Lower leg skin (tissue), 4 donors: ENCODE measurements around the gene TGFB2. TPM values are rescaled to one million over a fixed set of nuclear protein-coding genes. Genes with fewer than 3 reads are reported as not detected.

Experiments used
- DNase-seq, 2 donors: peaks; one replicate each; pipeline ENCODE4 v3.0.0-alpha.2; 2019; ENCODE audit warnings: low spot score in 2 of 2
- H3K4me3 ChIP-seq: fragments of 200-600 bp; sonication (generic); 2 replicates; pipeline ENCODE4 v1.5.1; 2017; ENCODE audit warnings: mild to moderate bottlenecking, low read depth; ENCODE audit not compliant: poor library complexity, severe bottlenecking
- POLR2A ChIP-seq, 2 donors: fragments of 450-650 bp; IDR thresholded peaks; one replicate each; pipeline ENCODE4 v1.6.1; 2016 to 2017; ENCODE audit warnings: antibody characterized with exemption in 2 of 2, mild to moderate bottlenecking in 1 of 2, moderate library complexity in 1 of 2
- WGBS, 2 donors: methylation state at CpG; one replicate each; pipeline ENCODE4 v1.1.5; 2018; 5-methylcytosine and 5-hydroxymethylcytosine counted together
- intact Hi-C: fragments of 100-400 bp; cut with DNase I; formaldehyde crosslinking; loops from one replicate; pipeline ENCODE4 v1.15.0; 2023; ENCODE audit warnings: low total_unique reads
- total RNA-seq, 4 donors: library from RNA; depleted of rRNA; stranded (reverse); fragments of >200 nt; gene quantifications; one replicate each; pipeline ENCODE4 v1.1.0, GENCODE V29; 2016
- TF ChIP-seq, protein P1 (sequence below), 3 donors: fragments of 450-650 bp; IDR thresholded peaks; one replicate each; pipeline ENCODE4 v1.5.1; 2016; ENCODE audit warnings: antibody characterized with exemption in 3 of 3, mild to moderate bottlenecking in 3 of 3, moderate library complexity in 2 of 3

The TGFB2 gene
- total RNA-seq, 4 donors from 2014 or later = 0.55 to 2.9 (median 1.8) TPM

DNA sequence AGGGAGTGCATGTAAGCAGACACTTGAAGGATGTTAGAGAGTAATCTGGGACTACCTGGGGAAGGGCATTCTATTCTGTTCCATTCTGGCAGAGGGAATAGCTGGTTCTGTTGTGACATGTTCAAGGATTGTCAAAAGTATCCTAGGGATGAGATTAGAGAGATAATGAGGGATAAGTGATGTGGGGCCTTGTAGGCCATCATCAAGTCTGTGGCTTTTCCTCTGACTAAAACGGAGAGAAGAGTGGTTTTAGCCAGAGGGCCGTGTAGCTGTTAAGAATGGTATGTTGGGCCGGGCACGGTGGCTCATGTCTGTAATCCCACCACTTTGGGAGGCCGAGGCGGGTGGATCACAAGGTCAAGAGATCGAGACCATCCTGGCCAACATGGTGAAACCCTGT, 23.6 kb downstream of the TGFB2 start:
- TF ChIP-seq, protein P1, sequence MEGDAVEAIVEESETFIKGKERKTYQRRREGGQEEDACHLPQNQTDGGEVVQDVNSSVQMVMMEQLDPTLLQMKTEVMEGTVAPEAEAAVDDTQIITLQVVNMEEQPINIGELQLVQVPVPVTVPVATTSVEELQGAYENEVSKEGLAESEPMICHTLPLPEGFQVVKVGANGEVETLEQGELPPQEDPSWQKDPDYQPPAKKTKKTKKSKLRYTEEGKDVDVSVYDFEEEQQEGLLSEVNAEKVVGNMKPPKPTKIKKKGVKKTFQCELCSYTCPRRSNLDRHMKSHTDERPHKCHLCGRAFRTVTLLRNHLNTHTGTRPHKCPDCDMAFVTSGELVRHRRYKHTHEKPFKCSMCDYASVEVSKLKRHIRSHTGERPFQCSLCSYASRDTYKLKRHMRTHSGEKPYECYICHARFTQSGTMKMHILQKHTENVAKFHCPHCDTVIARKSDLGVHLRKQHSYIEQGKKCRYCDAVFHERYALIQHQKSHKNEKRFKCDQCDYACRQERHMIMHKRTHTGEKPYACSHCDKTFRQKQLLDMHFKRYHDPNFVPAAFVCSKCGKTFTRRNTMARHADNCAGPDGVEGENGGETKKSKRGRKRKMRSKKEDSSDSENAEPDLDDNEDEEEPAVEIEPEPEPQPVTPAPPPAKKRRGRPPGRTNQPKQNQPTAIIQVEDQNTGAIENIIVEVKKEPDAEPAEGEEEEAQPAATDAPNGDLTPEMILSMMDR (IDR thresholded peaks at IDR 0.05) = no peak
- TF ChIP-seq POLR2A (IDR thresholded peaks at IDR 0.05) = no peak
- 91 to 94% methylated on average over 7 of the region's 7 CpGs for WGBS, 2 donors
- DNase-seq = no peak
- H3K4me3 ChIP-seq = no peak overlapping the region
- intact Hi-C loops = no loop called here

DNA sequence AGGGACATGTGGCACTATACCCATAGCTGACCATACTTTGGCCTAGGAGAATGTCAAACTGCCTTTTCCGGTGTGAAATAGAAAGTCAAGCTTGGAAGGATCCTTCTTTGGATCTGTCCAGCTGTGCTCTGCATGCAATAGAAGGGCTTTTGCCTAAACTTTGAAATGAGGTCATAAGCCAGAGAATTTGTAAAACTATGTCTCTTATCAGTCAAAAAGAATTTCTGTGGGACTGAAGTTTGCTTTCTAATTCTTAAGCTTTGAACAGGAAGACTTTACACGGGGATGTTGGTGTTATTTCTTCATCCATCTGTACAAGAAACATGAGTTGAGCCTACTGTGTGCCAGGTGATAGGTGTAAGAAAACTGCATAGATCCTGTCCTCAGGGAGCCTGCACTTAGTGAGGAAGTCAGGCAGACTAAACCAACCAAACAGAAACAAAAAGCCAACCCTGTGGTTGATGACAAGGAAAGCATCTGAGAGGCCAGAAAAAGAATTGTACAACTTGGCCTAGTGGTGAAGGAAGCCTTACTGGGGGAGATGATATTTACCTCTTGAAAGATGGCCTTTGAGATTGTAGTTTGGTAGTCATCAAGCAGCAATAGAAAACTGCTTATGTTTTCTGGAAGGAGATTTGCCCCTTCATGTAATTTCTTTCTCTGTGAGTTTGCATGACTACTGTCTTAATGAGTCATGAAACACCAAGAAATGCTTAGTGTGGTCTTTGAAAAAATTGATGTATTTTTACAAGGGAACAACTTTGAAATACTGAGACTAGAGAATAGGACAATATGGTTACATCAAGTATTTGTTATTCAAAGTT, 24.8 kb downstream of the TGFB2 start:
- TF ChIP-seq, protein P1 (IDR thresholded peaks at IDR 0.05) = no peak
- TF ChIP-seq POLR2A (IDR thresholded peaks at IDR 0.05) = no peak
- 73 to 76% methylated on average over 2 of the region's 2 CpGs for WGBS, 2 donors
- no peak for DNase-seq
- no peak overlapping the region for H3K4me3 ChIP-seq
- intact Hi-C loops = no loop called here

DNA sequence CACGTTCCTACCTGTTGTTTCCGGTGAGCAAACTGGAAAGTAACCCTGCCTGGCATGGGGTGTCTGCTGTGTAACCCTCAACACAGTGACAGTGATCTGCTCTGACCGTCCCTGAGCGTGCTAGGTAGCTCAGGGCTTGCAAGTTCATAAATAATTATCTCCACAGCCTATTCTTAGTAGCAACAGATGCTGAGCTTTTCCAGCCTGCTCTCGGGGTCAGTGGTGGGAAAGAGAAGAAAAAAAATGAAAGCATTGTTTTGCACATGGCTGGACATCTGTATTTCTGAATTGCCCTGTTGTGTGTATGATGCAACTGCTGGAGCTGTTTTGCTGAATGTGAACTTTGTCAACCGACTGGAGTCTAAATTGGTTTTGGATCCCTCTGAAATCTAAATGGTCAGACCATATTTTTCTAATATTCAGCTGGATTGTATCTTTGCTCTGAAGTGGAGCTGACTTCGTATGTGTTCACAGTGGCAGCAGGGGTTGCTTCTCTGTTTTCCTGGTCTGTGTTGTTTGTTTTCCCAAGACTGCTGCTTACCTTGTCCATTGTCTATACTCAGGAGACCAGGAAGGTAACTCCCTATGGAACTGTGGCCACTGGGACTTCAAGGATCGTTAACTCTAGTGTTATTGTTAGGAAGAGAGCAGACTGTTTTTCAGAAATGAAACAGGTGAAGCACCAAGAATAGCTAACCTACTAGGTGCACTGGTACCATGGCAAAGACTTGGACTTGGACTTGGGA, 27.0 kb downstream of the TGFB2 start:
- intact Hi-C loops = no loop called here
- 54 to 56% methylated on average over 8 of the region's 8 CpGs for WGBS, 2 donors
- no peak for DNase-seq

DNA sequence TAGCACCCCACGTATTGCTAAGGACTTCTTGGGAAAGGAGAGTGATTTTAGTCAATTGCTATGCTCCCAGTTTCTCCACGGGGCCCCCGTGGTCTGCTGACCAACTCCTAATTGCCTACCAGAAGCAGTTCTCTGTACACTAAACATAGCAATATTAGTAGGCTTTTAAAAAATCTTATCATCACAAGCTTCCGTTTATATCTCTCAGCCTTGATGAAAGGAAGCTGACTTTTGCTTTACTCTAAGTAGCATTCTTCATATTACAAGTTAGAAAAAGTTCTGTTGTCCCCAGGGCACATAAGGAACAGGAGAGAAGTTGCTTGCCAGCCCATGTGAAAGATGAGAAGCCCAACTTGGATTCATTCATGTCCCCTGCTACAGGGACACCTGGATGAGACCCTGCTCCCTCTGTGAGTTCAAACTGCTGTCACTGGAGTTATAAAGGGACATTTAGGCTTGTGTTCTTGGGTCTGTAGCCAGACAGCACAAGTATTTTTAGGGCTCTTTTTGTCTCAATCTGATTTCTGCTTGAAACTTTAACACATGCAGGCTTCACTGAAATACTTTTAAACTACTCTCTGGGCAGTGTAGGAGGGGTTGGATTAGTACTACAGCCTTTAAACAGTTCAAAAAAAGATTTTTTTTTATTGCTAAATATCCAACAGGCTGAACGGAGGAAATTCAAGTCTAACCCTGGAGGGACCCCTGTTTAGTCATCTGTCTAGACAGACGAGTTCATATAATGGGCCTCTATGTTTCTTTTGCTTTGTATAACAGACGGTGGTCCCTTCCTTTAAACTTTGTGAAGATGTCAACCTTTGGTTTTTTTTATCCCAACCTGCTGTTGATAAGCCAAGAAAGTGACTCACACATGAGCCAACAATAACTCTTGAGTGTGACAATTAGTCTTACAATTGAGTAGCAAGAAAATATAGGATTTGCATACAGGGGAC, 29.5 kb downstream of the TGFB2 start:
- no peak for DNase-seq
- WGBS, 2 donors = 44 to 52% methylated on average over 7 of the region's 7 CpGs
- H3K4me3 ChIP-seq = no peak overlapping the region
- TF ChIP-seq, protein P1 (IDR thresholded peaks at IDR 0.05) = no peak
- no peak for TF ChIP-seq POLR2A (IDR thresholded peaks at IDR 0.05)
- intact Hi-C loops = no loop called here

More for the DNA sequence above, 27.0 kb downstream of the TGFB2 start:
- no peak for TF ChIP-seq POLR2A (IDR thresholded peaks at IDR 0.05)
- TF ChIP-seq, protein P1 (IDR thresholded peaks at IDR 0.05) = no peak
- no peak overlapping the region for H3K4me3 ChIP-seq

DNA sequence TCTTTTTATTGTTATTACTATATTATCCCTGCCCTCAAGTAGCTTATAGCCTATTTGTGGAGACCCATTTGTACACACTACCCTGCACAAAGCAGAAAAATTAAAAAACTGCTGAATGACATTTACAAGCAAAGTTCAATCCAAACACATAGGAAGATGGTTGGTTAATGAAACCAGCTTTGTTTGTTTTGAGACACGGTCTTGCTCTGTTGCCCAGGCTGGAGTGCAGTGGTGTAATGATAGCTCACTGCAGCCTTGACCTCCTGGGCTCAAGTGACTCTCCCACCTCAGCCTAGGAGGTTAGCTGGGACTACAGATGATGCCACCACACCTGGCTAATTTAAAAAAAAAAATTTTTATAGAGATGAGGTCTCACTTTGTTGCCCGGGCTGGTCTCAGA, 31.6 kb downstream of the TGFB2 start:
- WGBS, 2 donors = 61 to 74% methylated on average over 2 of the region's 2 CpGs
- DNase-seq = no peak
- H3K4me3 ChIP-seq = no peak overlapping the region
- intact Hi-C loops = no loop called here
- TF ChIP-seq POLR2A (IDR thresholded peaks at IDR 0.05) = no peak
- TF ChIP-seq, protein P1 (IDR thresholded peaks at IDR 0.05) = no peak
